B cell (primary cell): ENCODE results near the gene KIF21B.

Source experiments
- EZH2 ChIP-seq: IDR thresholded peaks from 2 replicates; pipeline ENCODE4 v1.6.1; 2012; ENCODE audit warnings: borderline replicate concordance, low read depth, mild to moderate bottlenecking, moderate library complexity, low read length; ENCODE audit not compliant: insufficient read depth, poor library complexity, severe bottlenecking
- TF ChIP-seq, protein P1 (sequence below): fragments of 200-600 bp; IDR thresholded peaks from one replicate; pipeline ENCODE4 v1.8.0; 2022; ENCODE audit warnings: antibody characterized with exemption, mild to moderate bottlenecking

DNA sequence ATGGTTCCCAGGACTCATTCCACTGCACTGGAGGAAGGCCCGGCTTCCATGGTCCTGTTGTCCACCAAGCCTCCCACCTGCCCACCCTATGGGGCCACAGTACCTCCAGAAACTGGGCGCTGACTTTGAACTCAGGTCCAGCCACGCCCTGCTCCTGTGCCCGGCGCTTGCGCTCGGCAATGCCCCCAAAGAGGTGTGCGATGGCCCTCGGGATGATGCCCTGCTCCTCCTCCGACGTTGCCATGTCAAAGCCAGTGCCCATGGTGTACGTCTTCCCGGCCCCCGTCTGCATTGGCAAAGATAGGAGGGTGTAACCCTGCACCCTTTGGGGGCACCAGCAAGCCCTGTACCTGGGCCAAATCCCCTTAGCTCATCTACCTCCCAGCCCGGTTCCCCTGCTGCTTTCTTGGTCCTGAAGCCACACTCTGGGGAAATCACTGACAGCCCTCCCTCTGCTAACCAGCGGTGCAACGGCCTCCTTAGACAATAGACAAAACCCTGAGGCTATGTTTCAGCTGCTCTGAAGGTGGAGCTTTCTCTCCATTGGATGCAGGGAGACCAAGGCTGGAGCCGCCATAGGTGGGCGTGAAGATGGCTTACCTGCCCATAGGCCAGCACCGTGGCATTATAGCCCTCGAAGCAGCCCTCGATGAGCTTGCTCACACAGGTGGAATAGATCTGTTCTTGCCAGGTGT lies 14.7 kb downstream of the KIF21B start:
- TF ChIP-seq, protein P1, sequence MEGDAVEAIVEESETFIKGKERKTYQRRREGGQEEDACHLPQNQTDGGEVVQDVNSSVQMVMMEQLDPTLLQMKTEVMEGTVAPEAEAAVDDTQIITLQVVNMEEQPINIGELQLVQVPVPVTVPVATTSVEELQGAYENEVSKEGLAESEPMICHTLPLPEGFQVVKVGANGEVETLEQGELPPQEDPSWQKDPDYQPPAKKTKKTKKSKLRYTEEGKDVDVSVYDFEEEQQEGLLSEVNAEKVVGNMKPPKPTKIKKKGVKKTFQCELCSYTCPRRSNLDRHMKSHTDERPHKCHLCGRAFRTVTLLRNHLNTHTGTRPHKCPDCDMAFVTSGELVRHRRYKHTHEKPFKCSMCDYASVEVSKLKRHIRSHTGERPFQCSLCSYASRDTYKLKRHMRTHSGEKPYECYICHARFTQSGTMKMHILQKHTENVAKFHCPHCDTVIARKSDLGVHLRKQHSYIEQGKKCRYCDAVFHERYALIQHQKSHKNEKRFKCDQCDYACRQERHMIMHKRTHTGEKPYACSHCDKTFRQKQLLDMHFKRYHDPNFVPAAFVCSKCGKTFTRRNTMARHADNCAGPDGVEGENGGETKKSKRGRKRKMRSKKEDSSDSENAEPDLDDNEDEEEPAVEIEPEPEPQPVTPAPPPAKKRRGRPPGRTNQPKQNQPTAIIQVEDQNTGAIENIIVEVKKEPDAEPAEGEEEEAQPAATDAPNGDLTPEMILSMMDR: no peak
- no peak for TF ChIP-seq EZH2
